HUES64 (cell line): ENCODE measurements around the gene SFXN1.
"Not testable (repeated sequence)": the region's sequence is repeated elsewhere in the genome, so short reads cannot be mapped to it uniquely, and the experiment has no call there.

Experiments
- H3K27ac ChIP-seq: 2 replicates; pipeline ENCODE4 v1.7.0; 2013; ENCODE audit warnings: low read depth, low read length, inconsistent platforms
- H3K27me3 ChIP-seq: 2 replicates; pipeline ENCODE4 v1.6.1; 2013; ENCODE audit warnings: mild to moderate bottlenecking, low read length; ENCODE audit not compliant: insufficient read depth
- H3K36me3 ChIP-seq: 2 replicates; pipeline ENCODE4 v1.6.1; 2013; ENCODE audit warnings: mild to moderate bottlenecking, low read length; ENCODE audit not compliant: insufficient read depth
- H3K4me1 ChIP-seq: 2 replicates; pipeline ENCODE4 v1.6.1; 2013; ENCODE audit warnings: mild to moderate bottlenecking, low read length, moderate library complexity; ENCODE audit not compliant: insufficient read depth
- H3K4me3 ChIP-seq: 2 replicates; pipeline ENCODE4 v1.5.1; 2013; ENCODE audit warnings: mild to moderate bottlenecking, low read length, moderate library complexity
- H3K9ac ChIP-seq: 2 replicates; pipeline ENCODE4 v1.6.1; 2013; ENCODE audit warnings: mild to moderate bottlenecking, low read depth, low read length
- H3K9me3 ChIP-seq: 2 replicates; pipeline ENCODE4 v1.6.1; 2013; ENCODE audit warnings: low read depth, low read length; ENCODE audit not compliant: insufficient read depth
- WGBS: fragments of 150-250, 120-280 bp; methylation state at CpG from one replicate; pipeline ENCODE4 v1.1.7; 2013; ENCODE audit warnings: missing lambda C conversion rate; 5-methylcytosine and 5-hydroxymethylcytosine counted together

Gene SFXN1

GRCh38 chr5:175452166-175452565 is 26.2 kb upstream of the SFXN1 start:
- H3K4me1 ChIP-seq = peaks cover 13% of the 10 kb centered on the region
- 91% methylated on average over 2 of the region's 2 CpGs for WGBS
- no peak overlapping the region for H3K9ac ChIP-seq
- H3K4me3 ChIP-seq = no peak overlapping the region
- H3K36me3 ChIP-seq = no peaks in the 10 kb centered on the region
- no peaks in the 10 kb centered on the region for H3K9me3 ChIP-seq
- no peak overlapping the region for H3K27ac ChIP-seq
- H3K27me3 ChIP-seq = peaks cover 18% of the 10 kb centered on the region

GRCh38 chr5:175454338-175454737 is 24.0 kb upstream of the SFXN1 start:
- H3K9me3 ChIP-seq, H3K27me3 ChIP-seq: not testable (repeated sequence)
- WGBS = 96% methylated on average over 5 of the region's 5 CpGs

DNA sequence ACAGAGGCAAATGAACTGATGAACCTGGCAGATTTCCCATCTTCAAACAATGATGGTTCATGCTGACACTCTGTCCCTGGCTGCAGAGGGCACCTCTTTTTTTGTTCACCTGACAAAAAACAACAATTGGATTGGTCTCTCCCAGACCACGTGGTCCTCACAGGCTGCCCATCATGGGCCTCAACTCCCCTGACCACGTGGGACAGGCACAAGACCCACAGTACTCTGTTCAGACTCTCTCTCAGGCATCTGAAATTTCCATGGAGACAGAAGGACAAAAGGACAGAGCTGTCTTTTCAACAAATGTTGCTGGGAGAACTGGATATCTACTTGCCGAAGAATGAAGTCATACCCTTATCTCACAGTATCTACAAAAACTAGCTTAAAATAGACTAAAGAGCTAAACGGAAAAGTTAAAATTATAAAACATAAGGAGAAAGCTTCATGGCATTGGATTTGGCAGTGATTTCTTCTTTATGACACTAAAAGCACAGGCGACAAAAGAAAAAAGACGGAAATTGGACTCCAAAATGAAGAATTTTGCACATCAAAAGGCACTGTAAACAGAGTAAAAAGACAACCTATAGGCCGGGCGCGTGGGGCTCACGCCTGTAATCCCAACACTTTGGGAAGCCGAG is 22.1 kb upstream of the SFXN1 start:
- Histone ChIP-seq H3K9ac (no peak overlapping the region), H3K27me3 (peaks cover 2% of the 10 kb centered on the region; the same call in 1 of the 2 replicates)
- 89% methylated on average over 10 of the region's 11 CpGs for WGBS

More at GRCh38 chr5:175454338-175454737, 24.0 kb upstream of the SFXN1 start:
- H3K27ac ChIP-seq, H3K9ac ChIP-seq, H3K4me3 ChIP-seq, H3K4me1 ChIP-seq, H3K36me3 ChIP-seq: not testable (repeated sequence)

GRCh38 chr5:175457466-175457865 is 20.9 kb upstream of the SFXN1 start:
- Histone ChIP-seq H3K36me3 (no peaks in the 10 kb centered on the region), H3K9ac (no peak overlapping the region), H3K27me3 (peaks cover 2% of the 10 kb centered on the region; the same call in 1 of the 2 replicates), H3K4me3 (no peak overlapping the region), H3K9me3 (no peaks in the 10 kb centered on the region), H3K27ac (no peak overlapping the region), H3K4me1 (no peaks in the 10 kb centered on the region)
- 84% methylated on average over 1 of the region's 1 CpG for WGBS

More for the DNA sequence above, 22.1 kb upstream of the SFXN1 start:
- H3K4me1 ChIP-seq = no peaks in the 10 kb centered on the region
- H3K9me3 ChIP-seq = no peaks in the 10 kb centered on the region
- H3K36me3 ChIP-seq = no peaks in the 10 kb centered on the region
- H3K27ac ChIP-seq = no peak overlapping the region
- H3K4me3 ChIP-seq = no peak overlapping the region

DNA sequence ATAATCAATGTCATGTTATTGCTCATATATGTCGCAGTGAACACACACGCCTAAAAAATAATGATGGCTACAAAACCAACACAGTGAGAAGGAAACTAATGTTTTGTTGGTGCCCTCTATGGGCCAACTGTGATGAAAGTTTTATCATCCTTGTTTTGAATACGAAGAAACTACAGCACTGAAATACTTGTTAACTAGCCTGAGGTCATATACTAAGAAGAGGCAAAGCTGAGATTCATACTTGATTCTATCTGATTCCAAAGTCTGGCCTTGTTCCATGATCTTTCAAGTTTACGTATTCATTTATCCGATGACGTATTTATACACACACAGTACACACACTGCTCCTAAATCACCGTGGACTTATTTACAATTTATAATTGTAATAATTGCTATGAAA is 18.2 kb upstream of the SFXN1 start:
- 77% methylated on average over 6 of the region's 7 CpGs for WGBS
- H3K4me3 ChIP-seq = no peak overlapping the region

GRCh38 chr5:175460552-175460951 is 17.8 kb upstream of the SFXN1 start:
- Histone ChIP-seq H3K4me1 (no peaks in the 10 kb centered on the region), H3K9me3 (no peaks in the 10 kb centered on the region), H3K27me3 (no peaks in the 10 kb centered on the region), H3K36me3 (no peaks in the 10 kb centered on the region), H3K4me3 (no peak overlapping the region), H3K27ac (no peak overlapping the region), H3K9ac (no peak overlapping the region)
- 90% methylated on average over 2 of the region's 2 CpGs for WGBS

More for the DNA sequence above, 18.2 kb upstream of the SFXN1 start:
- Histone ChIP-seq H3K36me3 (no peaks in the 10 kb centered on the region), H3K27me3 (no peaks in the 10 kb centered on the region), H3K9me3 (no peaks in the 10 kb centered on the region), H3K4me1 (no peaks in the 10 kb centered on the region), H3K27ac (no peak overlapping the region), H3K9ac (no peak overlapping the region)

GRCh38 chr5:175461370-175461769 is 17.0 kb upstream of the SFXN1 start:
- 94% methylated on average over 13 of the region's 13 CpGs for WGBS
- Histone ChIP-seq H3K36me3 (no peaks in the 10 kb centered on the region), H3K9ac (no peak overlapping the region), H3K27me3 (no peaks in the 10 kb centered on the region), H3K9me3 (no peaks in the 10 kb centered on the region), H3K4me3 (no peak overlapping the region), H3K27ac (no peak overlapping the region), H3K4me1 (no peaks in the 10 kb centered on the region)

DNA sequence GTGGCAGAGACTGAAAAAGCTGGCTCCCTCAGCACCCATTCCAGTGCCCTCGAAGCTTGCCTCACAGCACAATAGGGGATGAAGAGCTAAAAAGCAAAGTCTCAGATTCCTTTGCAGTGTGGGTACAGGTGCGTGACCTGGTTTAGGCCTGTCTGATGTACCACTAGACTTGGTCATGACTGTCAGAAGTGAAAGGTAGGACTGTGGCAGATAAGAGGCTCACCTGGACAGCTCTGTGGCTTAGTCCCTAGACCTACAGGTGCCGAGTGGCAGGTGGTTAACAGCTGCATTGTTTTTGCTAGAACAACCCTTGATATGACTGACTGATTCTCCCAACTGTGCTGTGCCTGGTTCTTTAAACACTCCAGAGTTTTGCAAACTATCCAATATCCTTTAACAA is 14.7 kb upstream of the SFXN1 start:
- H3K27me3 ChIP-seq = no peaks in the 10 kb centered on the region
- H3K9me3 ChIP-seq = no peaks in the 10 kb centered on the region
- no peaks in the 10 kb centered on the region; the same call in 1 of the 2 replicates for H3K4me1 ChIP-seq
- no peak overlapping the region for H3K27ac ChIP-seq
- no peaks in the 10 kb centered on the region for H3K36me3 ChIP-seq
- no peak overlapping the region for H3K4me3 ChIP-seq
- no peak overlapping the region for H3K9ac ChIP-seq
- 91% methylated on average over 3 of the region's 3 CpGs for WGBS

DNA sequence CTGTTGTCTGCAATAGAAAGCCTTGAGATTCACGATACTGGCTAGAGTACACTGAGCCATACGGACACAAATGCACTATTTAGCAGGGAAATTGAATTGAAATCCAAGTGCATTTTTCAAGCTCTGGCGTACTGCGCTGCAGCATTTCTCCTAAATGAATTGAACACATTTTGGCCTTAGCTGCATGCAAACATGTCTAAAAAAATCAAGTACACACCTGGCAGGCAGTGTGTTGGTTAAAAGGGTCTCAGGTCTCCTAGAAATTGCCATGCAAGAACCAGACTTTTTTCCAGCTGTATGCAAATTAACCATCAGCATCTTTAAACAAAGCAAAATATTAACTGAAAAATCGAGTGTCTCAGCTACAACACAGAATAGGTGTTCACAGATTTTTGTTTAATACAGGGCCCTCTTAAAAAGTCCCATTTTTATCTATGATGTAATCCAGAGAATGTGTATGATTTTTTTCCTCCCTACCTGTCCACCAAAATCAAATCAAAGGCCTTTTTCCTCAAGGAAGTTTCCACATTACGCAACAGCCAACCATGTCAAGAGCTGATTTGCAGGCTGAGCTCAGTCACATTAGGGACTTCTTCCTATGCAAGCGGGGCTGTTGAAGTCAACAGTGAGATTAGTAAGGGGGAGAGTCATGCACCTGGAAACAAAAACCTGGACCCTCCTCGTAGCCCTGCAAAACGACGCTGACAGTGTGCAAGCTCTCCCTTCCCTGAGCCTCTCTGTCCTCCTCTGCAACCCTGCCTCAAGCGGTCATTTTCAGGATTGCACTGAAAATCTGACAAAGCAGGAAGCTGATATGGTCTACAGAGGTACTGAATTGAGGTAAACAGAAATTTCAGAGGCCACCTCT is 14.1 kb upstream of the SFXN1 start:
- H3K36me3 ChIP-seq = no peaks in the 10 kb centered on the region
- no peak overlapping the region for H3K27ac ChIP-seq
- H3K9ac ChIP-seq = no peak overlapping the region
- WGBS = 55% methylated on average over 11 of the region's 11 CpGs
- no peaks in the 10 kb centered on the region for H3K27me3 ChIP-seq
- no peak overlapping the region for H3K4me3 ChIP-seq
- H3K4me1 ChIP-seq = no peaks in the 10 kb centered on the region; the same call in 1 of the 2 replicates
- no peaks in the 10 kb centered on the region for H3K9me3 ChIP-seq

GRCh38 chr5:175464942-175465233 is 13.5 kb upstream of the SFXN1 start:
- Histone ChIP-seq H3K9ac (no peak overlapping the region), H3K9me3 (no peaks in the 10 kb centered on the region), H3K4me1 (no peaks in the 10 kb centered on the region; the same call in 1 of the 2 replicates), H3K36me3 (no peaks in the 10 kb centered on the region), H3K4me3 (no peak overlapping the region), H3K27ac (no peak overlapping the region), H3K27me3 (no peaks in the 10 kb centered on the region)
- 11% methylated on average over 1 of the region's 3 CpGs for WGBS

DNA sequence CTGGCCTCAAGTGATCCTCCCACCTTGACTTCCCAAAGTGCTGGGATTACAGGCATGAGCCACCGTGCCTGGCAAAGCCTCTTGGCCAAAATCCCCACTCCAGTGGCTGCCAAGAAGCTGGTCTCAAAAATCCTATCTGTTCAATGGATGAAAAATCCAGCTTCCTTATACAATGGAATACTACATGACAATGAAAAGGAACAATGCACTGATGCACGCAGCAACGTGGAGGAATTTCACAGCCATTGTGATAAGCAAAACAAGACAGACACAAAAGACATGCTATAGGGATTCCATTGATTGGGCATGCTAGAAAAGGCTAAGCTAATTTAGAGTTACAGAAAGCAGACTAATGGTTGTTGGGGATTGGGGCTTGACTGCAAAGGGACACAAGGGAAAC is 13.1 kb upstream of the SFXN1 start:
- Histone ChIP-seq H3K4me3 (no peak overlapping the region), H3K36me3 (no peaks in the 10 kb centered on the region), H3K9me3 (no peaks in the 10 kb centered on the region), H3K9ac (no peak overlapping the region), H3K4me1 (no peaks in the 10 kb centered on the region; the same call in 1 of the 2 replicates), H3K27me3 (no peaks in the 10 kb centered on the region), H3K27ac (no peak overlapping the region)
- 63% methylated on average over 3 of the region's 3 CpGs for WGBS
